Panc1 (cell line): ENCODE data around the gene CHRD.

Source experiments
- CTCF ChIP-seq: fragments of 450-650 bp; IDR thresholded peaks from 2 replicates; pipeline ENCODE4 v1.5.1; 2017; ENCODE audit warnings: mild to moderate bottlenecking
- POLR2AphosphoS5 ChIP-seq: IDR thresholded peaks from 2 replicates; pipeline ENCODE4 v1.6.1; 2012; ENCODE audit warnings: mild to moderate bottlenecking, low read depth, low read length, moderate library complexity
- REST ChIP-seq, 2 experiments: IDR thresholded peaks; 2 replicates each; pipeline ENCODE4 v1.6.1; 2011 to 2012; ENCODE audit warnings: low read depth in 2 of 2, control low read depth in 1 of 2, low read length in 1 of 2, mild to moderate bottlenecking in 1 of 2, moderate library complexity in 1 of 2; ENCODE audit not compliant: insufficient read depth in 1 of 2
- SIN3A ChIP-seq: IDR thresholded peaks from 2 replicates; pipeline ENCODE4 v1.6.1; 2012; ENCODE audit warnings: low read depth, mild to moderate bottlenecking, low read length, moderate library complexity, borderline replicate concordance; ENCODE audit not compliant: insufficient read depth

- TF ChIP-seq CTCF (no peak), REST (IDR thresholded peaks at IDR 0.05; ENCODE audit: insufficient read depth in 1 of 2, low read depth in 2 of 2, low read length in 1 of 2) (no peak), SIN3A (0 out of 2 replicates have a peak, but pooled peaks have one; percentile 35), POLR2AphosphoS5 (no peak)
These were observed 43.1 kb upstream of the CHRD start for GRCh38 chr3:184336547-184337398.
